SK-N-SH treated with all-trans-retinoic acid at 6 μM for 48 hours (cell line): Measurements from ENCODE around the gene PRELID3B.

Experiments used
- ATAC-seq: fragments of 200-7000 bp; cut with Tn5 transposase; 3 replicates; pipeline ENCODE4 v1.9.1; 2020; ENCODE audit warnings: mild to moderate bottlenecking, moderate library complexity
- BACH2 ChIP-seq: fragments of 250-450 bp; sonication (Bioruptor Pico); IDR thresholded peaks from 2 replicates; pipeline ENCODE4 v1.9.0; 2021; ENCODE audit warnings: mild to moderate bottlenecking, borderline replicate concordance
- CREB5 ChIP-seq: fragments of 250-450 bp; sonication (Bioruptor Pico); IDR thresholded peaks from 2 replicates; pipeline ENCODE4 v1.5.1; 2020; ENCODE audit warnings: low read depth, mild to moderate bottlenecking, moderate library complexity
- CSDC2 ChIP-seq: fragments of 250-450 bp; sonication (Bioruptor Pico); IDR thresholded peaks from 2 replicates; pipeline ENCODE4 v1.5.0; 2020; ENCODE audit warnings: mild to moderate bottlenecking, moderate library complexity
- ESRRG ChIP-seq: fragments of 250-450 bp; sonication (Bioruptor Pico); IDR thresholded peaks from 2 replicates; pipeline ENCODE4 v1.6.1; 2021; ENCODE audit warnings: mild to moderate bottlenecking
- ISL1 ChIP-seq: fragments of 250-450 bp; sonication (Bioruptor Pico); IDR thresholded peaks from 2 replicates; pipeline ENCODE4 v2.1.2; 2022; ENCODE audit warnings: mild to moderate bottlenecking, moderate library complexity
- OSR1 ChIP-seq: fragments of 250-450 bp; sonication (Bioruptor Pico); IDR thresholded peaks from 2 replicates; pipeline ENCODE4 v1.8.0; 2022; ENCODE audit warnings: moderate library complexity, mild to moderate bottlenecking, inconsistent platforms
- RARB ChIP-seq: fragments of 250-450 bp; sonication (Bioruptor Pico); IDR thresholded peaks from 2 replicates; pipeline ENCODE4 v1.8.0; 2021; ENCODE audit warnings: mild to moderate bottlenecking, moderate library complexity
- SNAI2 ChIP-seq: fragments of 250-450 bp; sonication (Bioruptor Pico); IDR thresholded peaks from 2 replicates; pipeline ENCODE4 v1.5.0; 2020; ENCODE audit warnings: mild to moderate bottlenecking, moderate library complexity
- TCF4 ChIP-seq: fragments of 250-450 bp; sonication (Bioruptor Pico); IDR thresholded peaks from 2 replicates; pipeline ENCODE4 v1.8.0; 2021; ENCODE audit warnings: mild to moderate bottlenecking, moderate library complexity, borderline replicate concordance
- TOX ChIP-seq: fragments of 250-450 bp; sonication (Bioruptor Pico); IDR thresholded peaks from 2 replicates; pipeline ENCODE4 v1.8.0; 2021; ENCODE audit warnings: mild to moderate bottlenecking, moderate library complexity, borderline replicate concordance
- TSHZ2 ChIP-seq: fragments of 250-450 bp; sonication (Bioruptor Pico); IDR thresholded peaks from 2 replicates; pipeline ENCODE4 v1.5.0; 2020; ENCODE audit warnings: mild to moderate bottlenecking, moderate library complexity
- ZC3H10 ChIP-seq: fragments of 250-450 bp; sonication (Bioruptor Pico); IDR thresholded peaks from 2 replicates; pipeline ENCODE4 v1.5.1; 2021; ENCODE audit warnings: mild to moderate bottlenecking, moderate library complexity
- ZFP3 ChIP-seq: fragments of 250-450 bp; sonication (Bioruptor Pico); IDR thresholded peaks from 2 replicates; pipeline ENCODE4 v1.5.0; 2020; ENCODE audit warnings: mild to moderate bottlenecking, moderate library complexity
- ZFP30 ChIP-seq: fragments of 450-650 bp; formaldehyde crosslinking; IDR thresholded peaks from 2 replicates; pipeline ENCODE4 v1.5.0; 2022; ENCODE audit warnings: mild to moderate bottlenecking, moderate library complexity
- ZNF565 ChIP-seq: fragments of 450-650 bp; formaldehyde crosslinking; conservative IDR thresholded peaks from 2 replicates; pipeline ENCODE4 v1.5.0; 2020; ENCODE audit warnings: low read depth, mild to moderate bottlenecking, moderate library complexity
- ZNF70 ChIP-seq: fragments of 450-650 bp; formaldehyde crosslinking; IDR thresholded peaks from 2 replicates; pipeline ENCODE4 v1.5.0; 2020; ENCODE audit warnings: mild to moderate bottlenecking, moderate library complexity
- TF ChIP-seq, protein P1 (sequence below): fragments of 250-450 bp; sonication (Bioruptor Pico); IDR thresholded peaks from 2 replicates; pipeline ENCODE4 v1.8.0; 2020; ENCODE audit warnings: mild to moderate bottlenecking, moderate library complexity, borderline replicate concordance
- TF ChIP-seq, protein P2 (sequence below): fragments of 250-450 bp; sonication (Bioruptor Pico); IDR thresholded peaks from 2 replicates; pipeline ENCODE4 v1.8.0; 2021; ENCODE audit warnings: low read depth, mild to moderate bottlenecking, moderate library complexity, borderline replicate concordance

The PRELID3B gene

DNA sequence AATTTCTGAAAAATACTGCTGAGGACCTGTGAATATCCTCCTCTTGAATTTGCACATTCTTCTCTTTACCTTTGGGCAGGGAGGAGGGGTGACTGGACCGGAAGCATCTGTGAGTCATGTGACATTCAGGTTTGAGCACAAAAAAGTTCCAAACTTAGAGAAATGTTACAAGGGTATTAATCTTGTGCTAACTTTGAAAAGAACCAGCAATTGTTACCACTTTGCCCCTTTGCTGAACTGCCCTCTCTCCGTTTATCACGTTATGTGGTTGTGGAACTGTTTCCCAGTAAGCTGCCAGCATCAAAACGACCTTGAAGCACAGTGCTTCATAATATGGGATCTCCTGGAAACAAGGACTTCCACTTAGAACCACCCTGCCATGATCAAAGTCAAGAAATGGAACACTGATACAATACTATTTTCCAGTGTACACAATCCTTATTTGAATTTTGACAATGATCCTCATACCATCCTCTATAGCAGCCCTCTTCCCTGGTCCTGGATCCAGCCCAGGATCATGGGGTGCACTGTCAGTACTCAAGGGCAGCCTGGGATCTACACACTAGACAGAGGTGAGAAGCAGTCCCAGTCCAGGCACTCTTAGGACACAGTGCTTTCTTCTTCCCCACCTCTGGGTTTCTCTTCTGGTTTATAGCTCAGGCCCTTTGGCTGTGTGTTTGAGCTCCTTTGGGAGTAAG lies 25.6 kb downstream of the PRELID3B start:
- ATAC-seq: no peak
- TF ChIP-seq TSHZ2: no peak
- TF ChIP-seq RARB (CRISPR knock-in tag): no peak
- TF ChIP-seq, protein P1, sequence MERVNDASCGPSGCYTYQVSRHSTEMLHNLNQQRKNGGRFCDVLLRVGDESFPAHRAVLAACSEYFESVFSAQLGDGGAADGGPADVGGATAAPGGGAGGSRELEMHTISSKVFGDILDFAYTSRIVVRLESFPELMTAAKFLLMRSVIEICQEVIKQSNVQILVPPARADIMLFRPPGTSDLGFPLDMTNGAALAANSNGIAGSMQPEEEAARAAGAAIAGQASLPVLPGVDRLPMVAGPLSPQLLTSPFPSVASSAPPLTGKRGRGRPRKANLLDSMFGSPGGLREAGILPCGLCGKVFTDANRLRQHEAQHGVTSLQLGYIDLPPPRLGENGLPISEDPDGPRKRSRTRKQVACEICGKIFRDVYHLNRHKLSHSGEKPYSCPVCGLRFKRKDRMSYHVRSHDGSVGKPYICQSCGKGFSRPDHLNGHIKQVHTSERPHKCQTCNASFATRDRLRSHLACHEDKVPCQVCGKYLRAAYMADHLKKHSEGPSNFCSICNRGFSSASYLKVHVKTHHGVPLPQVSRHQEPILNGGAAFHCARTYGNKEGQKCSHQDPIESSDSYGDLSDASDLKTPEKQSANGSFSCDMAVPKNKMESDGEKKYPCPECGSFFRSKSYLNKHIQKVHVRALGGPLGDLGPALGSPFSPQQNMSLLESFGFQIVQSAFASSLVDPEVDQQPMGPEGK (CRISPR knock-in tag): no peak
- no peak for TF ChIP-seq OSR1 (CRISPR knock-in tag)
- TF ChIP-seq CREB5 (CRISPR knock-in tag): no peak
- TF ChIP-seq BACH2 (CRISPR knock-in tag): no peak
- no peak for TF ChIP-seq ZC3H10 (CRISPR knock-in tag)

DNA sequence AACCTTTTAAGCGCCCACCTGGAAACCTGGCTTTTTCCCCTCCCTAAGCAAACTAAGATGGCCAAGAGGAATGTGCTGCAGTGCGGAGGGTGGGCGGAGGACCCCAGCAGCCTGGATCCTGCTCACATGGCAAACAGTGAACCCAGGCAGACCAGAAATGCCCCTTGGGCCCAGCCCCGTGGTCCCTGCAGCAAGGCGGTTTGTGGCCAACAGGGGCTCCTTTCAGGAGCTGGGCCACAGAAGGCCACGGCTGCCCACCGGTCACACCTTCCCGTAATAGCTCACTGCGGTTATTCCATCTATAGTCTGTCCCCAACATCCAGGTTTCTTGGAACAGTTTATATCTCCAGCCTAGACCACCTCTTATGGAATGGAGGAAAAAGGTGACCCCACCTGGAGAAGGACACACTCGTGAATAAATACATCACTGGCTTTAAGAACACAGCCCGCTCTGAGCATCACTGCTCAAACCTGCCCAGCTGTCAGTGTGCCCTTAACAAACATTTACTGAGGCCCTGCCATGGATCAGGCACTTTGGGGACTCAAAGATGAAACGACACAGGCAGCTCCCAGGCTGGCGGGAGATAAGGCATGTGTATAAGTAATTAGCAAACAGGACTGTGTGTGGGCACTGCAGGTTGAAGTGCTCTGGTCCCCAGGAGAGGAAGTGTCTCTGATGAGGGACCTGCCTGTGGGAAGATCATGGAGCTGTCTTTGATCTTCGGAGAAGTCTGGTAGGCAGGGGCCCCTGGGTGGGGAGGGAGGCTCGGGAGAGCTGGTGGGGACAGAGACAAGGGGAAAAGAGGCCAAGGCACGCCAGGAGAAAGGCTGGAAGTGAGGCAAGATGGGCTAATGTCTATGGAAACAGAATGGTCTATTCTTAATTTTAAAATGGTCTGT lies 26.5 kb downstream of the PRELID3B start:
- no peak for TF ChIP-seq ZC3H10 (CRISPR knock-in tag)
- no peak for TF ChIP-seq ZFP3 (CRISPR knock-in tag)
- TF ChIP-seq CSDC2 (CRISPR knock-in tag): no peak
- no peak for TF ChIP-seq BACH2 (CRISPR knock-in tag)
- no peak for TF ChIP-seq ZNF70
- no peak for TF ChIP-seq TCF4 (CRISPR knock-in tag)
- TF ChIP-seq ZNF565 (CRISPR knock-in tag): no peak
- no peak for TF ChIP-seq TSHZ2
- no peak for TF ChIP-seq ZFP30
- TF ChIP-seq, protein P2, sequence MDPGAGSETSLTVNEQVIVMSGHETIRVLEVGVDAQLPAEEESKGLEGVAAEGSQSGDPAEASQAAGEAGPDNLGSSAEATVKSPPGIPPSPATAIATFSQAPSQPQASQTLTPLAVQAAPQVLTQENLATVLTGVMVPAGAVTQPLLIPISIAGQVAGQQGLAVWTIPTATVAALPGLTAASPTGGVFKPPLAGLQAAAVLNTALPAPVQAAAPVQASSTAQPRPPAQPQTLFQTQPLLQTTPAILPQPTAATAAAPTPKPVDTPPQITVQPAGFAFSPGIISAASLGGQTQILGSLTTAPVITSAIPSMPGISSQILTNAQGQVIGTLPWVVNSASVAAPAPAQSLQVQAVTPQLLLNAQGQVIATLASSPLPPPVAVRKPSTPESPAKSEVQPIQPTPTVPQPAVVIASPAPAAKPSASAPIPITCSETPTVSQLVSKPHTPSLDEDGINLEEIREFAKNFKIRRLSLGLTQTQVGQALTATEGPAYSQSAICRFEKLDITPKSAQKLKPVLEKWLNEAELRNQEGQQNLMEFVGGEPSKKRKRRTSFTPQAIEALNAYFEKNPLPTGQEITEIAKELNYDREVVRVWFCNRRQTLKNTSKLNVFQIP (CRISPR knock-in tag): no peak
- no peak for TF ChIP-seq ISL1 (CRISPR knock-in tag)
- no peak for TF ChIP-seq SNAI2
- TF ChIP-seq RARB (CRISPR knock-in tag): no peak
- TF ChIP-seq ESRRG (CRISPR knock-in tag): no peak
- TF ChIP-seq TOX (CRISPR knock-in tag): no peak
- ATAC-seq: no peak
